HG03575 (cell line): ENCODE data around the gene MGMT.

Experiments used
- ATAC-seq: cut with Tn5 transposase; IDR thresholded peaks from one replicate; pipeline ENCODE4 v1.9.1; 2021; ENCODE audit not compliant: unreplicated experiment, insufficient number of reproducible peaks, low FRiP score; ENCODE audit errors: extremely low read depth

The MGMT gene

DNA sequence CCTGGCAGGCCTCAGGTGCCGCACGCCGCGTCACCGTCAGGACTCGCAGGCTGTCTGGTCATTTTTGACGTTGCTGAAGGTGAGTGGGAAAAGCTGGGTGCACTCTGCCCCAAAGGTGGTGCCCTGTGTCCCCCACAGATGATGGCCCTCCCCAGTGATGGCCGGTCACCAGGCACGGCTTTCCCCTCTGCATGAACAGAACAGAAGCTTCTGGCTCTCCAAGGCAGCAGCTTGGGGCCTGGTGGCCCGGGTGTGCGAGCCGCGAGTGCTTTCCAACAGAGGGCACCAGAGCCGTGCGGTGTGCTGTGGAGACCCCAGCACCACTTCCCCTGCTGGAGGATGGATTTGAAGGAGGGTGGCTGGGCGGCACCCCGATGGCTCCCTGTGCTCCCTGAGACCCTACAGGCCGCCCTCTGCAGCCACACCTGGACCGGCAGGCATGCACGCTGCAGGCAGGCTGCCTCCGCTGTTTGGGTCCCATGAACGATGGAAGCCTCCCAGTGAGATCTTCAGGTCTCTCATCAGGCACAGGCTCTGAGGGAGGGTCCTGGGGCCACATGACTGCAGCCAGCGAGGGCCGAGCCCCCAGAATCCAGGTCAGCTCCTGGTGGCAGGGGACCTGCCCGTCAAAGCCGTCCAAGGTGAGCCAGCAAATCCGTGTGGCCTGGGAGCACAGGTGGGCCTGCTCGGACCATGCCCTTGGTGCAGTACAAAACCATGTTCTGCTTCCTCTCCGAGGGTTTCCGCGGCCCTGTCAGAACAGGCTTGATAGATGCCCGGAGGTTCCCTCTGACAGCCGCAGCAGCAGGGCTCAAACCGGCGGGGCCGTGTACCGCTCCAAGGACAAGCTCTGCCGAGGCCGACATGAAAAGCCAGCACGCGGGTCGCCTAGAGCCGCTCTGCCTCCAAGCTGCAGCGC is 301.7 kb downstream of the MGMT start:
- no peak for ATAC-seq

DNA sequence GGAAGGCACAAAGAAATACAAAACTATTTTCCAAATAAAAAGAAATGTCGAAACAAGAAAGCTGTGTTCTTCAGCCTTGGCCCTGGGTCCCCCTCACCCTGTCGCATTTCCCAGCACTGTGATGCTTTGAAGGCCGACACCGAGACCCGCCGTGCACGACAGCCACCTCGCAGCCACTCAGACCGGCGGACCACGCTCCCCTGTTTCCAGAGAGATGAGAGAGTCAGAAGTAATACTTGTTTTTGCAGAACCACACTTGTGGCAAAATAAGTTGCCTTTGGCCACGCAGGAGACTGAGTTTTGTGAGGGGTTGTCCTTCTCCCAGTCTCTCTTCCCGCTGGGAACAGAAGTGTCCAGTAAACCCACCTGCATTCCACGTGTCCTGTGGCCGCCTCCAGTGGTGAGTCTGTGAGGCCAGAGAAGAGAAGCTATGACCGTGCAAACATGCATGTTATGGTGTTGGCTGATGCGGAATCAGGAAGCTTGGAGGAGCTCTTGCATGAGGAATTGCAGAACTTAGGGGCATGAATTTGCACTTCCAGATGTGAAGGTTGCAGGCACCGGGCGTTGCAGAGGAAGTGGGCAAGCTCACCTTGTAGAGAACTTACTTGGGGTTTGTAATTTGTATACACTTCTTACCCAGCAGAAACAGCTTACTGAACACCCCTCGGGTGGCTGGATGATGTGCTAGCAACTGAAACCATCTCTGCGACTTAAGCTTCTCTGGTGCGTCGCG is 302.5 kb downstream of the MGMT start:
- no peak for ATAC-seq

DNA sequence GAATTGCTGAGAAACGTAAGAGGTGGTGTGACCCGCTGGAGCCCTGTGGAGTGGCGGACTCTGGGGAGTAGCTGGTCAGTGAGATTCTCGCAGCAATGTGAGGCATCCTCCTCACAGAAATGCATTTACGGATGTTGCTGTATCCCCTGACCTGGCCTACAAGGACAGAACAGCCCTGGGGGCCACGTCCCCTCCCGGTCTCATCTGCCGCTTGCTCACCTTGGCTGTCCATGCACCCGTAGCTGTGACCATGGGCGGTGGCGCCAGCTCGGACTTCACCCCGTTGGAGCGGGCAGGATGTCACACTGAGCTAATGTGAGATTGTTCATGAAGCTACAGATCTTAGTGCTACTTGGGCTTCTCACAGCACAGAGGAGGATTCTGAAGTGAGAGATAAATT is 303.2 kb downstream of the MGMT start:
- ATAC-seq, result no peak

DNA sequence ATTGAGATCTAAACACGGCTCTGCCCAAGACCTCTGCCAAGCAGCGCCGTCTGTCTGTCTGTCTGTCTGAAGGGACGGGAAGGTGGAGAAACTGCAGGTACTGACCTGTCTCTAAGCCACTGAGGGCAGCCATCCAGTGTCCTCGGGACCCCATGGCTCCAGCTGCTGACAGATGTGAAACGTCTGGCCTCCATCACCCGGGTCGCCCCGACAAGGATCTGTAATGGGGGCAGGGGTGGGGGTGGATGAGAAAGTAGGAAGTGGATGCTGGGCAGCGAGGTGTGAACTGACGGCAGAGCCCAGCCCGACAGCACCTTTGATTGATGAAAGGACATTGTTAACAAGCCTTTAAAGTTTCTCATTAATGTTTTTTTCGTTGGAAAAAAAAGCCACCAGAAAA is 304.0 kb downstream of the MGMT start:
- ATAC-seq, result no peak

DNA sequence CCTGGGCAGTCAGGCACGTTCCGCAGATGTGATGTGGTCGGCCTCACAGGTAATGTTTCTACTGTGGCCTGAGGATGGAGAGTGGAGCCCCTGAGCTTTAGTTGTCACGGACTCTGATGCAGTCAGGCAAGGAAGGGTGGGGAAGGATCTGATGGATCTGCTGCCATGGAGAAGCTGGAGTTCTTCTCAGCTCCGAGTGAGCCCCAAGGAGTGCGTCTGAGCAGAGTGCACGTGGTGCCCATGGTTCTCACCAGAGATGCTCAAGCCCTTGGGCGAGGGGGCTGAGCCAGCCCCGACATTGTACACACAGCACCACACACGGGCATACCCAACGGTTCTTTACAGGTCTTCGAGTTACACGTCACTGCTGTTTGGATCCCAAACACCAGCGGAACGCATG is 304.5 kb downstream of the MGMT start:
- ATAC-seq, result no peak

DNA sequence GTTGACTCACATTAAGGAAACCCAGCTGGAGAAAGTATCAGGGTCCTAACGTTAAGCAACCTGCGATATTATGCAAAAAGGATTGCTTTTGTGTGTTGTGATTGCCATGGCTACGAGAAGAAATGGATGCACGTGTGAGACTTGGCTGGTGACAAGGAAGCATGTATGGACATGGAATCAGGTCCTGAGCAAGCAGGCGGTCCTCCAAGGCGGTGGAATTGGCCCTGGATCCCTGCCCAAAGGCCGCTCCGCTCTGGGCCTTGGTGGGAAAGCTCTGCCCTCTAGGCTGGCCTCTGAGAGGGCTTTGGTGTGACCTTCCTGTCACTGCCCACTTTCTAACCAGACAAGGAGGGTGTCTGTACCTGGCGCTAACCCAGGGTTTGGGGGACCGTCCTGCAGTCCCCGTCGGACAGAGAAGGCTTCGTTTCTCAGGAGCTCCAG is 305.0 kb downstream of the MGMT start:
- ATAC-seq, result no peak

DNA sequence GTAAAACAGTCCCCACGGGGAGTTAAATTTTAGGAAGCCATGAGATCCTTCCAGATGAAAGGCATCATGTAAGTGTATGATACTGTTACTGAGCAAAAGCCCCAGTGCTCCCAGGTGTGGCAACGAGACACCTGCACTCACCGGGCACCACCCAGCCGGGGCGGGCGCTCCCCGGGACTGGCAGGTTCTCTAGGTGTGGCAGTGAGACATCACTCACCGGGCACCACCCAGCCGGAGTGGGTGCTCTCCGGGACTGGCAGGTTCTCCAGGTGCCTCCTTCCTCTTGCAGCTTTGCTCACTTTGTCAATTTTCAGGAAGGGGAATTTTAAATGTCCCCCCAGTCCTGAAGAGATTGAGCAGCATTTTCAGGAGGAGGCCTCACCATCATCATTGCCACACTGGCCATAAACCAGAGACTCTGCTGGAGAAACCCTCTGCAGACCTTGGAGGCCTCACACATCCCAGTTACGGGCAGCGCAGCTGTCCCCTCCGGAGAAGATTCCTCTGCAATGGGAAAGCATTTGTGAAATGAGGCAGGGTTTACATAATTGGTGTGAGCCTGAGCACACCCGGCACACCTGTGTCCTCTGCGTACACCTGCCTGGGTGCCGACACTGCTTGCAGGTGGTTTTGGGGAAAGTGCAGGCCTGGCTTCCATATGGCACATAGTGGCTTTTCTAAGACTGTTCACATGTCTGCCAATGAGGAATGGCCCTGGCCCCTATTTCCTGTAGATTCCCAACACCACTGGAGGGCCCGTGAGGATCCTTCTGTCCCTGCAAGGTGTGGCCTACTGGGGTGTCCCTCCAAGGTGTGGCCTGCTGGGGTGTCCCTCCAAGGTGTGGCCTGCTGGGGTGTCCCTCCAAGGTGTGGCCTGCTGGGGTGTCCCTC is 305.7 kb downstream of the MGMT start:
- ATAC-seq, result no peak

DNA sequence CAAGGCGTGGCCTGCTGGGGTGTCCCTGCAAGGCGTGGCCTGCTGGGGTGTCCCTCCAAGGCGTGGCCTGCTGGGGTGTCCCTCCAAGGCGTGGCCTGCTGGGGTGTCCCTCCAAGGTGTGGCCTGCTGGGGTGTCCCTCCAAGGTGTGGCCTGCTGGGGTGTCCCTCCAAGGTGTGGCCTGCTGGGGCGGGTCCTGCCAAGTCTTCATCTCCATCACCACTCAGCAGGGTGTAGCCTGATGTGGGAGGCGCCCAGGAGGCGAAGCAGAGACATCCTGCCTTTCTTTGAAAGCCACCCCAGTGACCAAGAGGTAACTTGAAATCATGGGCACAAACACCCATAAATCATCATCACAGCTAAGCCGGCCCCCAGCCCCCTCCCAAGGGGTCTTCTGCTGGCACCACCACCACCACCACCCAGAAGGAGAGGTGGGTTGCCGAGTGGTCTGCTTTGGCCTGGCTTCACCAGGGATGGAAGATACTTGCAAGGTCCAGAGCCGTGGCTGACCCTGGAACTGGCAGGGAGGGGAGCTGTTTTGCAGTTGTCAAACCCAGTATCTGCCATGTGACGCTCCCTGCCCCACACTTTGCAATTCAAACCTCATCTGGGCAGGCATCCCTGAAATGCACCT is 306.4 kb downstream of the MGMT start:
- no peak for ATAC-seq

DNA sequence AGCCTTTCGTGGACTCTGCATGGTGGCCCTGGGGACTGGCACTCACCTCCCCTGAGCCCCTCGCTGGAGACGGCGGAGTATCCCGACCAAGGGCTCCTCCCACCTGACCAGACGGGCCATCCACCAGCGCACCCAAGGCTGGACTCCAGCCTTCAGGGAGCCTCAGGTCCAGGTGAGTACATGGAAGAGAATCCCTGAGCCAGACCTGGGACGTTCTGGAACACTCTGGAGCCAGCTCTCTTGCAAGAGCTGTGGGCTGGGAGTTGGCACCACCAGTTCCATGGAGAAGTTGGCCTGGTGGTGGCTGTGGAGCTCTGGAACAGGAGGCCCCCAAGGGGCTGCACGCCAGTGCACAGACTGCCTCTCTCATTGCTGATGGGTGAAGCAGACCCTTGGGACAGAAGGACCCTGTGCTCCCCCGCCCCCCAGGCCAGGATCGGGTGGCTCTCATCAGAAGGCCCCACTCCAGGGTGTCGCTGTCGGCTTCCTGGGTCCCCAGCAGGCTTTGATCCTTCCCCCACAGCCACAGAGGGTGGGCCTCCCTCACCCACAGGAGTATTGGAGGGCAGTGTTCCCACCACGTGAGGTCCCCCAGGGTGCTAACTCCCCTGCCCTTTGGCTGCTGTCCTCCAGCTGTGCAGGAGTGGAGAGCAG is 307.2 kb downstream of the MGMT start:
- no peak for ATAC-seq

DNA sequence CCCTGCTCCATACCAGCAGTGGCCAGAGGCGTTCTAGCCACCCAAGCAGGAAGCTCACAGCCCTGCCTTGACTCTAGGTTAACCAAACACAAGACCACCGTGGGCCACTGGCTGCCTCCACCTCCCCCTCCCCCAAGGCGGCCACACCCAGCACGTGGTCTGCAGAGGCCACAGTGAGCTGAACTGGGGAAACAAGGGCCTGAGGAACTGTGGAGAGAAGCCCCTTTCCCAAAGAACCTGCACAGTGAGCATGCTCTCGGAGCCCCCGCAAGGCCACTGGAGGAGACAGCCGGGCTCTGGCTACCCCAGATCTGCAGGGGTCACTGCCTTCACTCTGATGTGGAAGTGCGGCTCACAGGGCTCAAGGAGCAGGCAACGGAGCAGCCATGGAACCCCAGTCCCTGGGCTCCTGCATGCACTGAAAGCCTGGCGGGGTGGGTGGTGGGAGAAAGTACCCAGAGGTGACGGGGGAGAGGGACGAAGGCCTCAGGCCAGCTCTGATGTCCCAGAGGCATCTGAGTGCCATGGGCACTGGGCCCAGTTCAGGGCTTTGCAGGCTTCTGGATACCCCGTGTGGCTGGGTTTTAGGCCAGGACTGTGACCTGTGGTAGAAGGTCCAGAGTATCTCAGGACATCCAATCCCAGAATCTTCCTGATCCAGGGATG is 307.8 kb downstream of the MGMT start:
- no peak for ATAC-seq

DNA sequence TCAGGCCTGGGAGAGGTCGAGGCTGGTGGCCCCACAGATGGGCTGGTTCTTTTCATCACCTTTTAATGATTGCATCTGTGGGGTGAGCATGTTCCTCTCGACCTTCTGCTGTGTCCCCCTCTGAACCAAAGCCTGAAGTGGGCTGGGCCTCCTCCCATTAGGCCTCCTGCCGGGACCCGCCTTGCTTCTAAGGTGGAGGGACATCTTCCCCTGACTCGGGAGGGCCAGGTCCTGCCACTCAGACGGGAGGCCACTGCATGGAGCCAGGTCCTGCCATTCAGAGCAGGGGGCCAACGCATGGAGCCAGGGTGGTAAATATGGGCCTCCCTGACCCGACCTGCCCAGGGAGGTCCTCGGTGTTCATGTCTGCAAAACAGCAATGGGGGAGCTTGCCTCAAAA is 308.6 kb downstream of the MGMT start:
- ATAC-seq, result no peak

DNA sequence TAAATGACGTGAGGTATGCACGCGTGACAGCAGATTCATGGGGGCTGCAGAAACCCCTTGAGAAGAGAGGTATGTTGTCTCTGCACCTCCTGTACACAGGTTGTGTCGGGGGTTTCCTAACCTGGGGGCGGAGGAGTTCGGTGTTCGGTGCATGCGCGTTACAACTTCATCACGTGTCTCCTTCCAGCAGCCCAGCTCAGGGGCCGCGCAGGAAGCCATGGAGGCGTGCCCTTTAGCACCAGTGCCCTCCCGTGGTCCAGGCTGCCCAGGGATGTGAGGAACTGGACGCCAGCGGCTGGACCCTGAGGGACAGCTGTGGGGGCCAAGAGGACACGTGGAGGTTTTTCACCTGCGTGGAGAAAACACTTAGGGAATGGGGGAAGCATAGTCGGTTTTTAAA is 310.6 kb downstream of the MGMT start:
- no peak for ATAC-seq

DNA sequence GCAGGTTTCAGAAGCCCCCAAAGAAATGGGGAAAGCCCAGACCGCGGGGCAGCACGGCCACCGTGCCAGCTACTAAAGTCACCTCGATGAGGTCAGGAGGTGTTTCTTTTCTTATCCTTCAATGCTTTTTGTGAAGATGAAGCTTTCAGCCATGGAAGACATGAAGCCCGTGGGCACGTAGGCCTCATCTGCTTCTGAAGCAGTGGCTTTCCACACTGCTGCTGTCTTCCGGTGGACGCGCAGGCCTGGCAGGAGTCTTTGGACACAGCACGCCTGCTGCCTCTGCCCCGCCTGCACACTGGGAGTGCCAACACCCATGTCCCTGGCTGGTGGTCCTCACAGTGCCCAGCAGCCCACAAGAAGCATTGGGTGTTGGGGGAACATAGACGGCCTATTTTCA is 311.5 kb downstream of the MGMT start:
- no peak for ATAC-seq

DNA sequence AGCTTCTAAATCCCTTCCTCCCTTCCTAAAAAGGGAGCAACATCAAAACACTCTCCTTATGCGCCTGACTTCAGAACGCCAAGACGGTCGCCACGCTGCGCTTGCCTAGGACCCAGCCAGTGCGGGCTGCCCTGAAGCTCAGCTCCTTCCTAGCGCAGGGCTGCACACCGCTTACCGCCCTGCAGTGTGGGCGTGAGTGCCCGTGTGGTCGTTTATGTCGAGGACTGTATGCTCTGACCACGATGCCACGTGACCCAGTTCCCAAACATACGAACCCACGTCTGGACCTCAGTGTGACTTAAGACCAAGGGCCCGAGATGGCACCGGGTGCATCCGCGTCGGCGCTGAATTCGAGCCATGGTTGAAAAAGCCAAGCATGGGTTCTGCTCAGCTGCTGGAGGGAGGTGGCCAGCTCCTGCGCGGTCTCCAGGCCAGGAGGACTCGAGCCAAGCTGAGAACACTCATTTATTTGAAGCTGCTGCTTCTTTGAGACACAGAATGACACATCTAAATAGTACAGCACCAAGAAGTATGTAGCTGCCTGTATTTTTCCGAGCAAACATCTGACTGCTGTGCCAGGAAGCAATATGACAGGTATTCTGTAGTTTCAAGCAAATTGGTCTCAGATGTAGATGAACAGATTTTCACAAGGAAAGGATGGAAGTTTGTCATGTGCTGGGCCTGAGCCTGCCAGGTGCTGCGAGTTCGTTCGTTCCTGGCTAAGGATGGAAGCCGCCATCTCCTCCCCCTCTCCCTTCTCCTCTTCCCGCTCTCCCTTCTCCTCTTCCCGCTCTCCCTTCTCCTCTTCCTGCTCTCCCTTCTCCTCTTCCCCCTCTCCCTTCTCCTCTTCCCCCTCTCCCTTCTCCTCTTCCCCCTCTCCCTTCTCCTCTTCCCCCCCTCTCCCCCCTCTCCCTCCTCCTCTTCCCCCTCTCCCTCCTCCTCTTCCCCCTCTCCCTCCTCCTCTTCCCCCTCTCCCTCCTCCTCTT is 312.4 kb downstream of the MGMT start:
- ATAC-seq, result no peak

DNA sequence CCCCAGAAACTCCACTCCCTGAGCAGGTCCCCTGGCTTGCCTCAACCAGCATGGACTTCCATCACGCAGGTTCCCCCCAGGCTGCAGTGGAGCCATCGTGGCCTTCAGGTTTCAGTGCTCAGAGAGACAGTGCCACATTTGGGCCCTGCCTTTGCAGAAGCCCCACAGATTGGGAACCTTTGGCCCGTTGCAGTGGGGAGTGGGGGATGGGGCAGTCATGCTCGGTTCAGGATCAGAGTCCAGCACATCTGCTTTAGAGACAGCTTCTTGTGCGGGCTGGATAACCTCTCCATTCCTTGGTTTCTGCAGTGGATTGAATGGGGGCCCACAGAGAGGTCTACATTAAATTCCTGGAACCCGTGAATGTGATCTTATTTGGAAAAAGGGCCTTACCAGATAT is 313.2 kb downstream of the MGMT start:
- no peak for ATAC-seq

DNA sequence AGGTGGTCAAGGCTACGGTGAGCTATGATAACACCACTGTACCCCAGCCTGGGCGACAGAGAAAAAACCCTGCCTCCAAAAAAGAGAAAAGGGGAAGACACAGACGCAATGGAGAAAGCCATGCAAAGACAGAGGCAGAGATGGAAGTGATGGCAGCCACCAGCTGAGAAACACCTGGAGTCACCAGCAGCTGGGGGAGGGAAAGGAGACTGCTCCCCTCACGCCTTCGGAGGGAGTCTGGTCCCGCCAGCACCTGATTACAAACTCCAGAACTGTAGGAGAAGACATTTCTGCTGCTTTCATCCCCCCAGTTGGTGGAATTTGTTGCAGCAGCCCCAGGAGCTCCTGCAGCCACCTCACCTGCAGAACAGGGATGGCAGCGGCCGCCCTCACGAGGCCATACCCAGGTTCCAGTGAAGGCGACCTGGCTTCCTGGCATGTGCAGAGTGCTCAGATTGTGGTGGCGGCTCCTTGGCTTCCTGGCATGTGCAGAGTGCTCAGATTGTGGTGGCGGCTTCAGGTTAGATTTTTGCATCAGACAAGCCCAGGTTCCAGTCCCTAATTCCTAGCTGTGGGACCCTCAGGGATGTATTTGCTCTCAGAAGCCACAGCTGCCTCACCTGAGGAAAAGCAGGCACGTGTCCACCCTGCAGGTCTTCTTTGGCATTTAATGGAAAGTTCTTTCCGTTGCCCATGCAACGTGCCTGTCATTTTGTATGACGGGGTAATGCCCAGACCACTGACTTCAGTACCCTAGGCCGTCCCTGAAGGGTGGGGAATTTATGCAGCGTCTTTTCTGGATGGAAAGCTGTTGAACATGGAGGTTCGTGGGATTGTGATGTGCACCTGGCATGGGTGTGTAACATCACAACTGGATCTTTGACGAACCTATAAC is 314.1 kb downstream of the MGMT start:
- no peak for ATAC-seq
